K562 (cell line): Measurements from ENCODE around the gene RPS28. TPM values are rescaled to one million over a fixed set of nuclear protein-coding genes. Genes with fewer than 3 reads are reported as not detected.

ENCODE experiments used
- CTCF ChIP-seq, 3 experiments: IDR thresholded peaks in 2 of 3; conservative IDR thresholded peaks in 1 of 3; 2 replicates each; pipeline ENCODE4 v1.5.1; 2011 to 2012; ENCODE audit warnings: low read length in 3 of 3, mild to moderate bottlenecking in 3 of 3, control low read depth in 2 of 3, improper control_type of control experiment in 1 of 3, inconsistent platforms in 1 of 3, low read depth in 1 of 3, mixed read lengths in 1 of 3, moderate library complexity in 1 of 3; ENCODE audit not compliant: insufficient read depth in 2 of 3
- DACH1 ChIP-seq: fragments of 450-650 bp; IDR thresholded peaks from 2 replicates; pipeline ENCODE4 v1.6.1; 2018; ENCODE audit not compliant: partially characterized antibody
- ILF3 ChIP-seq: fragments of 450-650 bp; IDR thresholded peaks from 2 replicates; pipeline ENCODE4 v1.6.1; 2018; ENCODE audit warnings: antibody characterized with exemption, mild to moderate bottlenecking, moderate library complexity, borderline replicate concordance
- MBD1 ChIP-seq: fragments of 250-450 bp; sonication (Bioruptor Pico); IDR thresholded peaks from 2 replicates; pipeline ENCODE4 v1.8.0; 2022; ENCODE audit warnings: inconsistent platforms
- SFPQ ChIP-seq: fragments of 200-400 bp; formaldehyde crosslinking; IDR thresholded peaks from 2 replicates; pipeline ENCODE4 v1.6.1; 2017; ENCODE audit warnings: mild to moderate bottlenecking, low read depth, low read length, moderate library complexity
- SIX5 ChIP-seq, 2 experiments: IDR thresholded peaks; 2 replicates each; pipeline ENCODE4 v1.6.1; 2011; ENCODE audit warnings: low read length in 2 of 2, borderline replicate concordance in 1 of 2, low read depth in 1 of 2, mild to moderate bottlenecking in 1 of 2, moderate library complexity in 1 of 2; ENCODE audit not compliant: insufficient read depth in 1 of 2
- ZBTB12 ChIP-seq: fragments of 250-450 bp; sonication (Bioruptor Pico); IDR thresholded peaks from 2 replicates; pipeline ENCODE4 v1.4.0; 2020
- ZNF318 ChIP-seq, 2 experiments: fragments of 450-650 bp; IDR thresholded peaks; 2 replicates each; pipeline ENCODE4 v1.6.1; 2016; ENCODE audit warnings: mild to moderate bottlenecking in 2 of 2, borderline replicate concordance in 1 of 2, low read depth in 1 of 2, moderate library complexity in 1 of 2
- polyA plus RNA-seq, 8 experiments: library from polyadenylated mRNA; depleted of rRNA in 4 of 8; stranded (reverse) in 5 of 8; unstranded in 3 of 8; fragments of >200 nt; fragmentation: Nextera tagmentation in 2 of 8; fragmentation: Illumina TruSeq in 1 of 8; extraction: Ambion mirVana in 2 of 8; extraction: Trizol in 1 of 8; gene quantifications; 2 replicates each; pipeline versions ENCODE4 v1.2.1 to v1.2.3, GENCODE V29; 2011 to 2014; ENCODE audit warnings: inconsistent platforms in 1 of 8, missing spikeins in 1 of 8
- total RNA-seq, 7 experiments: library from RNA; depleted of rRNA in 6 of 7; stranded (reverse); fragments of >200 nt in 6 of 7; fragmentation: Illumina TruSeq in 2 of 7; extraction: Trizol in 2 of 7; gene quantifications; 2 replicates each; pipeline versions ENCODE4 v1.2.1 to v1.2.3, GENCODE V29; 2011 to 2021; ENCODE audit warnings: low replicate concordance in 1 of 7

The RPS28 gene
- total and polyA plus RNA-seq, 9 of the 15 experiments (the other 6 are each of a cell fraction or from before 2014, with no cell fraction given), result 165 to 2,827 (median 1,303) TPM

GRCh38 chr19:8307965-8308866 lies 13.1 kb upstream of the RPS28 start, which contains the start of gene CD320 (continued):
- TF ChIP-seq SFPQ (no peak), ZNF318 (IDR thresholded peaks at IDR 0.05; ENCODE audit: borderline replicate concordance in 1 of 2, low read depth in 1 of 2) (no peak), CTCF (IDR thresholded peaks at IDR 0.05 in 2 of 3, conservative IDR thresholded peaks at IDR 0.05 in 1 of 3; ENCODE audit: insufficient read depth in 2 of 3, low read depth in 1 of 3, low read length in 3 of 3) (peak in 1 of 3 experiments; percentile 14; a peak in 1 of 6 replicates), DACH1 (no peak), MBD1 (CRISPR knock-in tag) (no peak), ZBTB12 (CRISPR knock-in tag) (peak; percentile 30; the same call in 1 of the 2 replicates), ILF3 (no peak; the same call in 1 of the 2 replicates), SIX5 (IDR thresholded peaks at IDR 0.05; ENCODE audit: borderline replicate concordance in 1 of 2, insufficient read depth in 1 of 2, low read depth in 1 of 2, low read length in 2 of 2) (no peak)
